GM23248 (cell line): ENCODE measurements around the gene LRRFIP1. TPM values are rescaled to one million over a fixed set of nuclear protein-coding genes. Genes with fewer than 3 reads are reported as not detected.

ENCODE experiments used
- DNase-seq: peaks from one replicate; pipeline ENCODE4 v3.0.0-alpha.2; 2015
- H2AFZ ChIP-seq: fragments of 200-600 bp; sonication (generic); 2 replicates; pipeline ENCODE4 v1.6.1; 2016; ENCODE audit warnings: antibody characterized with exemption
- H3F3A ChIP-seq: fragments of 200-600 bp; sonication (generic); 2 replicates; pipeline ENCODE4 v1.6.1; 2016; ENCODE audit warnings: mild to moderate bottlenecking, antibody characterized with exemption, mixed run types; ENCODE audit not compliant: insufficient read depth
- H3K27ac ChIP-seq: fragments of 200-600 bp; sonication (generic); 2 replicates; pipeline ENCODE4 v1.5.1; 2016; ENCODE audit warnings: mild to moderate bottlenecking
- H3K27me3 ChIP-seq: fragments of 200-600 bp; sonication (generic); replicated peaks from 2 replicates; pipeline ENCODE4 v1.6.1; 2016; ENCODE audit warnings: mild to moderate bottlenecking; ENCODE audit not compliant: insufficient read depth
- H3K36me3 ChIP-seq: fragments of 200-600 bp; sonication (generic); 2 replicates; pipeline ENCODE4 v1.6.1; 2016; ENCODE audit warnings: low read depth, mild to moderate bottlenecking
- H3K4me1 ChIP-seq: fragments of 200-600 bp; sonication (generic); 2 replicates; pipeline ENCODE4 v1.6.1; 2016; ENCODE audit warnings: mild to moderate bottlenecking; ENCODE audit not compliant: insufficient read depth
- H3K4me2 ChIP-seq: fragments of 200-600 bp; sonication (generic); one replicate; pipeline ENCODE4 v1.6.1; 2016; ENCODE audit warnings: mild to moderate bottlenecking; ENCODE audit not compliant: unreplicated experiment
- H3K4me3 ChIP-seq: fragments of 200-600 bp; sonication (generic); 2 replicates; pipeline ENCODE4 v1.5.1; 2016; ENCODE audit warnings: mild to moderate bottlenecking
- H3K79me2 ChIP-seq: fragments of 200-600 bp; sonication (generic); 2 replicates; pipeline ENCODE4 v1.6.1; 2016; ENCODE audit warnings: mild to moderate bottlenecking; ENCODE audit not compliant: insufficient read depth
- H3K9ac ChIP-seq: fragments of 200-600 bp; sonication (generic); 2 replicates; pipeline ENCODE4 v1.6.1; 2016; ENCODE audit warnings: mild to moderate bottlenecking
- H3K9me2 ChIP-seq: fragments of 200-600 bp; sonication (generic); 2 replicates; pipeline ENCODE4 v1.6.1; 2016; ENCODE audit warnings: mixed run types, mild to moderate bottlenecking, moderate library complexity; ENCODE audit not compliant: insufficient read depth
- H3K9me3 ChIP-seq: fragments of 200-600 bp; sonication (generic); one replicate; pipeline ENCODE4 v1.6.1; 2017; ENCODE audit warnings: low read depth
- H4K20me1 ChIP-seq: fragments of 200-600 bp; sonication (generic); 2 replicates; pipeline ENCODE4 v1.6.0; 2016; ENCODE audit not compliant: insufficient read depth
- EZH2 ChIP-seq: fragments of 200-600 bp; sonication (generic); IDR thresholded peaks from 2 replicates; pipeline ENCODE4 v1.6.1; 2018; ENCODE audit warnings: antibody characterized with exemption, mild to moderate bottlenecking; ENCODE audit not compliant: insufficient read depth, poor library complexity, severe bottlenecking
- EZH2phosphoT487 ChIP-seq: fragments of 200-600 bp; sonication (generic); IDR thresholded peaks from 2 replicates; pipeline ENCODE4 v1.6.1; 2018; ENCODE audit warnings: antibody characterized with exemption, moderate library complexity, mild to moderate bottlenecking, low read depth; ENCODE audit not compliant: insufficient read depth
- WGBS, 2 experiments: methylation state at CpG; one replicate each; pipeline ENCODE4 v1.1.6; 2015 to 2017; ENCODE audit warnings: low lambda C conversion rate in 2 of 2, low coverage in 1 of 2; ENCODE audit errors: missing lambda C conversion rate in 2 of 2; 5-methylcytosine and 5-hydroxymethylcytosine counted together
- in situ Hi-C: fragments of 300-500 bp; cut with MboI; formaldehyde crosslinking; loops from 2 replicates; pipeline ENCODE4 v1.15.0; 2020
- polyA plus RNA-seq: library from polyadenylated mRNA; unstranded; fragments of >200 nt; fragmentation: Nextera tagmentation; extraction: Ambion mirVana; gene quantifications from 2 replicates; pipeline ENCODE4 v1.2.1, GENCODE V29; 2016
- total RNA-seq: library from RNA; depleted of rRNA; stranded (reverse); fragments of >200 nt; shearing (Covaris generic); gene quantifications from 2 replicates; pipeline ENCODE4 v1.2.3, GENCODE V29; 2014

LRRFIP1 gene
- total and polyA plus RNA-seq, 2 experiments from 2014 or later, result 84.4 to 159 TPM

GRCh38 chr2:237786936-237787335, 159.5 kb downstream of the LRRFIP1 start:
- in situ Hi-C loops, result no loop called here
- Histone ChIP-seq H3K4me2 (no peak overlapping the region), H3K79me2 (no peaks in the 10 kb centered on the region), H3F3A (0 out of 2 replicates have a peak, but pooled peaks cover 4% of the 10 kb centered on the region), H3K9me2 (no peaks in the 10 kb centered on the region), H3K4me3 (no peak overlapping the region), H3K27me3 (no peaks in the 10 kb centered on the region), H2AFZ (no peak overlapping the region), H4K20me1 (no peaks in the 10 kb centered on the region), H3K9me3 (no peaks in the 10 kb centered on the region), H3K4me1 (no peaks in the 10 kb centered on the region), H3K27ac (no peak overlapping the region), H3K36me3 (peaks cover 10% of the 10 kb centered on the region), H3K9ac (no peak overlapping the region)
- DNase-seq, result no peak
- 98 to 100% methylated on average over 3 to 4 of the region's 4 CpGs for WGBS, 2 experiments
- TF ChIP-seq EZH2phosphoT487, result no peak
- TF ChIP-seq EZH2, result no peak

- H3K4me2 ChIP-seq, result no peak overlapping the region
- H3K9me3 ChIP-seq, result no peaks in the 10 kb centered on the region
- H3K9me2 ChIP-seq, result no peaks in the 10 kb centered on the region
- in situ Hi-C loops, result no loop called here
- peaks cover 9% of the 10 kb centered on the region for H3K36me3 ChIP-seq
- H4K20me1 ChIP-seq, result no peaks in the 10 kb centered on the region
- H3K4me3 ChIP-seq, result no peak overlapping the region
- H3K27ac ChIP-seq, result no peak overlapping the region
- H3K9ac ChIP-seq, result no peak overlapping the region
- no peaks in the 10 kb centered on the region for H3K4me1 ChIP-seq
- WGBS, 2 experiments, result 63 to 64% methylated on average over 4 of the region's 4 CpGs
- H3F3A ChIP-seq, result 0 out of 2 replicates have a peak, but pooled peaks cover 4% of the 10 kb centered on the region
- DNase-seq, result peak; percentile 49
- H2AFZ ChIP-seq, result no peak overlapping the region
- TF ChIP-seq EZH2, result no peak
- TF ChIP-seq EZH2phosphoT487, result no peak
- H3K27me3 ChIP-seq, result no peaks in the 10 kb centered on the region
- no peaks in the 10 kb centered on the region for H3K79me2 ChIP-seq
These were observed 163.0 kb downstream of the LRRFIP1 start for GRCh38 chr2:237790353-237790752.

- no peak overlapping the region for H3K9ac ChIP-seq
- H3F3A ChIP-seq, result 0 out of 2 replicates have a peak, but pooled peaks cover 4% of the 10 kb centered on the region
- no peak overlapping the region for H3K27ac ChIP-seq
- in situ Hi-C loops, result no loop called here
- H3K4me3 ChIP-seq, result no peak overlapping the region
- H3K4me2 ChIP-seq, result no peak overlapping the region
- H4K20me1 ChIP-seq, result no peaks in the 10 kb centered on the region
- no peak overlapping the region for H2AFZ ChIP-seq
- H3K9me2 ChIP-seq, result no peaks in the 10 kb centered on the region
- no peaks in the 10 kb centered on the region for H3K79me2 ChIP-seq
- no peaks in the 10 kb centered on the region for H3K4me1 ChIP-seq
- WGBS, 2 experiments, result 53 to 57% methylated on average over 6 of the region's 6 CpGs
- H3K9me3 ChIP-seq, result no peaks in the 10 kb centered on the region
- H3K36me3 ChIP-seq, result peaks cover 9% of the 10 kb centered on the region; the same call in 1 of the 2 replicates
- DNase-seq, result peak; percentile 10
- no peaks in the 10 kb centered on the region for H3K27me3 ChIP-seq
- TF ChIP-seq EZH2phosphoT487, result no peak
- no peak for TF ChIP-seq EZH2
These were observed 164.8 kb downstream of the LRRFIP1 start for GRCh38 chr2:237791977-237792727.

GRCh38 chr2:237797253-237797652, 169.9 kb downstream of the LRRFIP1 start:
- Histone ChIP-seq H3K27me3 (no peaks in the 10 kb centered on the region), H3K4me1 (no peaks in the 10 kb centered on the region), H2AFZ (no peak overlapping the region), H3K27ac (no peak overlapping the region), H3K9me2 (no peaks in the 10 kb centered on the region), H3F3A (no peaks in the 10 kb centered on the region), H3K36me3 (no peaks in the 10 kb centered on the region), H3K4me2 (no peak overlapping the region), H3K79me2 (no peaks in the 10 kb centered on the region), H3K4me3 (no peak overlapping the region), H4K20me1 (no peaks in the 10 kb centered on the region), H3K9ac (no peak overlapping the region), H3K9me3 (no peaks in the 10 kb centered on the region)
- 69 to 72% methylated on average over 3 of the region's 3 CpGs for WGBS, 2 experiments
- TF ChIP-seq EZH2 (no peak), EZH2phosphoT487 (no peak)
- DNase-seq, result no peak
- in situ Hi-C loops, result no loop called here
